ENCODE results near the gene GPR3.
A peak's percentile ranks its signal among the peaks of the same experiment; 100 is the strongest.
"Not testable (repeated sequence)": the region's sequence is repeated elsewhere in the genome, so short reads cannot be mapped to it uniquely, and the experiment has no call there.

Gene GPR3

GRCh38 chr1:27402349-27402754 lies 9.9 kb downstream of the GPR3 start:
- no peaks in the 10 kb centered on the region for H3K9me3 ChIP-seq
- H3K27me3 ChIP-seq: no peaks in the 10 kb centered on the region
- no peak for TF ChIP-seq CTCF (IDR thresholded peaks at IDR 0.05)
- peak overlapping the region; percentile 41 for H3K27ac ChIP-seq
- H3K4me3 ChIP-seq (ENCODE audit: low read depth in 1 of 2, low read length in 1 of 2): no peak overlapping the region
- peaks cover 6 to 13% of the 10 kb centered on the region in 2 experiments for H3K4me1 ChIP-seq (ENCODE audit: control insufficient read depth in 1 of 2, insufficient read depth in 1 of 2, low read depth in 1 of 2, low read length in 1 of 2)
- peaks cover 41% of the 10 kb centered on the region for H3K36me3 ChIP-seq

DNA sequence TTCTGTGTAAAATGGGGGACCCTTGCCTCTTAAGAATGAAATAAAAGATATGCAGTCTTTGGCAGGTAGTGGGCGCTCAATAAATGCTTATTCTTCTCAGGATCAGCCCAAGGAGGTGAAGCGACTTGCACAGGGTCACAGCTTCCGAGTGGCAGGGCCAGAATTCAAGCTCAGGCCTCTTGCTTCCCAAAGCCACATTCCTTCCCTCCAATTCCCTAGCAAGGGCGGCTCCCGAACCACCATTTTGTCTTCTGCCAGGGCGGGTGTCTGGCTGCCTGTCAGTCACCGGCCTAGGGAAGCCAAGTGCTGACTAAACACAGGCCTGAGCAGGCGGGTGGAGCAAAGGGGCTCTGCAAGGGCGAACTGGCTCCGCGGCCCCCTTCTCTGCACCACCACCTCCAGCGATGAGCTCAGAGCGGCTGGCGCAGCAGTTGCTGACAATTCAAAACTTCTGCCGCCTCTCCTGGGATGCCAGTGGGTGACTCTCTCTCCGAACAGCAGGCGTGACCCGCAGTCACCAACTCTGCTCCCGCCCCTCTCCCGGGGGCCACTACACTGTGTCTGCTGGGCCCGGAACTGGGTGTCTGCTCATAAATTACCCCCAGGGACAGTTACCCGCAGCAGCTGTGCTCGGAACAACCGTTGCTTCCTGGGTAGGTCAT lies 10.8 kb downstream of the GPR3 start:
- H3K9me3 ChIP-seq: no peaks in the 10 kb centered on the region
- no peaks in the 10 kb centered on the region for H3K27me3 ChIP-seq
- H3K4me3 ChIP-seq (ENCODE audit: low read depth in 1 of 2, low read length in 1 of 2): no peak overlapping the region
- H3K4me1 ChIP-seq (ENCODE audit: control insufficient read depth in 1 of 2, insufficient read depth in 1 of 2, low read depth in 1 of 2, low read length in 1 of 2): peaks cover 6 to 13% of the 10 kb centered on the region in 2 experiments
- TF ChIP-seq CTCF (IDR thresholded peaks at IDR 0.05): no peak
- H3K27ac ChIP-seq: peak overlapping the region; percentile 41
- peaks cover 49% of the 10 kb centered on the region for H3K36me3 ChIP-seq

GRCh38 chr1:27403931-27404330 lies 11.5 kb downstream of the GPR3 start:
- H3K9me3 ChIP-seq: no peaks in the 10 kb centered on the region
- TF ChIP-seq CTCF (IDR thresholded peaks at IDR 0.05): no peak
- no peaks in the 10 kb centered on the region for H3K27me3 ChIP-seq
- H3K4me3 ChIP-seq (ENCODE audit: low read depth in 1 of 2, low read length in 1 of 2): no peak overlapping the region
- H3K36me3 ChIP-seq: peaks cover 57% of the 10 kb centered on the region
- peak overlapping the region; percentile 41 for H3K27ac ChIP-seq
- peaks cover 6 to 13% of the 10 kb centered on the region in 2 experiments for H3K4me1 ChIP-seq (ENCODE audit: control insufficient read depth in 1 of 2, insufficient read depth in 1 of 2, low read depth in 1 of 2, low read length in 1 of 2)

DNA sequence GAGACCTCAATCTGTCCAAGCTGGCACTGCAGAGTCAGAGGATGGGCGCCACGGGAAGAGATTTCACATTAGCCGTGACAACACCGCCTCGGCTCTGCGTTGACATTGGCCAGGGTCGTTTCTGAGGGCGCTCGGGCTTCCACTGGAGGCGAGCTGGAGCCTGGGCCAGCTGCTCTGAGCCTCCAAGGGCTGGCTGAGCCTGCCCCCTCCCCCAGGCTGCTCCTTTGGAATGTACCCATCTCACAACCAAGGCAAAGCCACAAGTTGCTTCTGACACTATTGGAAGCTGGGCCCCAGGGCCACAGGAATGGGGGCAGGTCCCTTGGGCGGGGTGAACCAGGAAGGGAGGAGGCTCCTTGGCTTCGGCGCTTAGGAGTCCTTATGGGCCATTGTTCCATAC lies 12.7 kb downstream of the GPR3 start:
- H3K9me3 ChIP-seq: no peaks in the 10 kb centered on the region
- no peak overlapping the region for H3K4me3 ChIP-seq (ENCODE audit: low read depth in 1 of 2, low read length in 1 of 2)
- peaks cover 68% of the 10 kb centered on the region for H3K36me3 ChIP-seq
- no peak overlapping the region for H3K27ac ChIP-seq
- peaks cover 6 to 13% of the 10 kb centered on the region in 2 experiments for H3K4me1 ChIP-seq (ENCODE audit: control insufficient read depth in 1 of 2, insufficient read depth in 1 of 2, low read depth in 1 of 2, low read length in 1 of 2)
- no peaks in the 10 kb centered on the region for H3K27me3 ChIP-seq
- no peak for TF ChIP-seq CTCF (IDR thresholded peaks at IDR 0.05)

- H3K36me3 ChIP-seq: peaks cover 75% of the 10 kb centered on the region
- H3K9me3 ChIP-seq; H3K4me3 ChIP-seq (ENCODE audit: low read depth in 1 of 2, low read length in 1 of 2); H3K27ac ChIP-seq; H3K27me3 ChIP-seq: not testable (repeated sequence)
- peaks cover 6 to 13% of the 10 kb centered on the region in 2 experiments for H3K4me1 ChIP-seq (ENCODE audit: control insufficient read depth in 1 of 2, insufficient read depth in 1 of 2, low read depth in 1 of 2, low read length in 1 of 2)
Observed at GRCh38 chr1:27405598-27406361, 13.4 kb downstream of the GPR3 start.

GRCh38 chr1:27406362-27406680 lies 13.9 kb downstream of the GPR3 start:
- Histone ChIP-seq H3K9me3 (no peaks in the 10 kb centered on the region), H3K27ac (no peak overlapping the region)
- TF ChIP-seq CTCF (IDR thresholded peaks at IDR 0.05): no peak

GRCh38 chr1:27406791-27407190 lies 14.4 kb downstream of the GPR3 start:
- not testable (repeated sequence) for H3K27ac ChIP-seq; H3K9me3 ChIP-seq; H3K27me3 ChIP-seq; H3K4me3 ChIP-seq (ENCODE audit: low read depth in 1 of 2, low read length in 1 of 2)
- peaks cover 85% of the 10 kb centered on the region for H3K36me3 ChIP-seq
- peaks cover 3 to 13% of the 10 kb centered on the region in 2 experiments for H3K4me1 ChIP-seq (ENCODE audit: control insufficient read depth in 1 of 2, insufficient read depth in 1 of 2, low read depth in 1 of 2, low read length in 1 of 2)

More at GRCh38 chr1:27406362-27406680, 13.9 kb downstream of the GPR3 start:
- peaks cover 80% of the 10 kb centered on the region for H3K36me3 ChIP-seq
- H3K4me3 ChIP-seq (ENCODE audit: low read depth in 1 of 2, low read length in 1 of 2): no peak overlapping the region
- peaks cover 6 to 13% of the 10 kb centered on the region in 2 experiments for H3K4me1 ChIP-seq (ENCODE audit: control insufficient read depth in 1 of 2, insufficient read depth in 1 of 2, low read depth in 1 of 2, low read length in 1 of 2)
- H3K27me3 ChIP-seq: no peaks in the 10 kb centered on the region

Data from neutrophil (primary cell).